HG02970 (cell line): Measurements from ENCODE around the gene BCL11A.
A peak's percentile ranks its signal among the peaks of the same experiment; 100 is the strongest.

Source experiments
- ATAC-seq: cut with Tn5 transposase; IDR thresholded peaks from one replicate; pipeline ENCODE4 v1.9.1; 2021; ENCODE audit warnings: mild to moderate bottlenecking, moderate library complexity, moderate number of reproducible peaks; ENCODE audit not compliant: unreplicated experiment, low FRiP score

BCL11A gene

DNA sequence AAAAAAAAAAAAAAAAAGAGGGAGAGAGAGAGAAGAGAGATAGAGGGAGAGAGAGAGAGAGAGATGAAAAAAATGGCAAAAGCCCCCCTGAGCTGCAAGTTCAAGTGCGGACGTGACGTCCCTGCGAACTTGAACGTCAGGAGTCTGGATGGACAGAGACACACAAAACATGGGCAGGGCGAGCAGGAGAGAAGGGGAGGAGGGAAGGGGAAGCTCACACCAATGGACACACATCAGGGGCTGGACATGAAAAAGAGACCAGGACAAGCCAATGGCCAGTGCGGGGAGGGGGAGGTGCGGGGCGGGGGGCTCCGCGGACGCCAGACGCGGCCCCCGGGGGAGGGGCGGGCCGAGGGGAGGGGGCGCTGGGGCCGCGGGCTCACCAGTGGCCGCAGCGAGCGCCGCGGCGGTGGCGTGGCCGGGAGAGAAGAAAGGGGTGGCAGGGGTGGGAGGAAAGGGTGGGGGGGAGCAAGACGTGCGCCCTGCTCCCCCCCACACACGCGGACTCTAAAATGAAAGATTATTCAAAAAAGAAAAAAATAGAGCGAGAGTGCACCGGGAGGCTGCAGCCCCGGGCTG is at the start of gene BCL11A:
Gene BCL11A, minus strand, starts transcription at position 160 of the 579 bp plus-strand sequence. CDS start 384 bp downstream, outside the sequence.
- ATAC-seq: no peak

DNA sequence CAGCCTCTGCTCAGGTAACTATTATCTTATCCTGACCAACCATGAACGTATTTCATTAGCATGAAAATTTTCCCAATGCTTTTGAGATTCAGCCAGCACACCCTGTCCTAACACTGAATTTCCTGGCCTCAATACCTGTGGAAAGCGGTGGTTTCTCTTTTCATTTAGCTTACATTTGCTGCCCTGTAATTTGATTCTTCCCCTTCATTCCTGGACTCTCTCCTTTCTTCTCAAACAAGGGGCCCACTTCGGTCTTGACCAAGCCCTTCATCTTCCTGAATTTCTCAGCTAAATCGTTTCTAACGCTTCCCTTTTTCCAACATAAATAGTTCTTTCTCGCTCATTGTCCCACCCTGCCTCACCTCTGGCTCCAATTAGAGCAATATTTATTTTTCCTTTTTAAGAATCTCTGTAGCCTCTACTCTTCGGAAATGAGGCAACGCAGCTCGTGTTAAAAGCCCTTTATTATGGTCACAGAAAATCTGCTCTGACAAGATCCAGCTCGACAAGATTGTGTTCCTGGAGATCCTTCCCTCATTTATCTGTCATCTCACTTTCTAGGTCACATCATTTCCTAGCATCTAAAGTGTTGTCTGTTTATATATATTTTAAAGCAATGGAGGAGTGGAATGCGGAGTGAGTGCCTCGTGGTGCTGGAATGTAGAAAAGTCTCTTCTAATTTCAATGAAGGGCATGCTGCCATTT is 49.5 kb upstream of the BCL11A start:
- no peak for ATAC-seq

DNA sequence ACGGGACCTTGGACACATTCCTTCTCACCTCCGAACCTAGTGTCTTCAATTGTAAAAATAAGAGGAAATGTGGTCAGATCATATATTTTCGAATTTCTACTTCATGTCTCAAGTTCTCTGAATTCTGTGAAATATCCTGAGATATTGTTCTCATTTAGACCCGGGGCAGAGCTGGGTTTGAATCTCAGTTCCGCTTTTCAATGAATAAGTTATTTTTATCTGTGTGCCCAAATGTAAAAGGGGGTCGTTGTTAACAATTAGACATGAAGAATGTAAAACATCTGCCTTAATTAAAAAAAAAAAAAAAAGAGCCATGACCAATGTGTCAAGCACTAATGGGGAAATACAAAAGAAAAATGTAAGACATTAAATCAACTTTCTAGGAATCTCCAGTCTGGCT is 48.9 kb upstream of the BCL11A start:
- ATAC-seq: no peak

DNA sequence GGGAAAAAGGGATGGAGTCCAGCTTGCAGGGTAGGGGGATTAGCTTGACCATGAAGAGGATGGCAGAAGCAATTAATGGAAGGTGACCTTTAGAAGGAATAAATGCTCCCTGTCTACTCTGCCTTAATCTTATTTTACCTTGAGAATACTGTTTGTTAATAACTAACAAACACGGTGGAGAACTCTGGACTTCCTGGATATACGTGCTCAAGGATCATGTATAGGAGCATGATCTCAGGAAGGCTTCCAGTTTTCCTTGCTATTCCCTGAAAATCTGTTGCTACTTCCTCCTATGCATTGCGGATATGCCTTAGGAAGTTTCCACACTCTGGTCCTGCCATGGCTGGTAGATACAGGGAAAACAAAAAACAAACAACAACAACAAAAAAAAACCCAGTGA is 44.8 kb upstream of the BCL11A start:
- ATAC-seq: no peak

DNA sequence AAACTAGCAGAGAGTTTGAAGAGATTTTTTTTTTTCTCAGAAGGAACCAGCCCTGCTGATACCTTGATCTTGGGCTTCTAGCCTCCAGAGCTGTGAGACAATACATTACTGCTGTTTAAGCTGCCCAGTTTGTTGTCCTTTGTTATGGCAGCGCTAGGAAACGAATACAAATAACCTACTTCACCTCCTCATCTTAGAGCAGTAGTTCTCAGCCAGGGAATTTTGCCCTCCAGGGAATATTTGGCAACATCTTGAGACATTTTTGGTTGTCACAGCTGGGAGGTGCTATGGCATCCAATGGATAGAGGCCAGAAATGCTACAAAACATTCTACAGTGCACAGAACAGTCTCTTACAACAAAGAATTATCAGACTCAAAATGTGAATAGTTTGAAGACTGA is 43.9 kb upstream of the BCL11A start:
- ATAC-seq: no peak

DNA sequence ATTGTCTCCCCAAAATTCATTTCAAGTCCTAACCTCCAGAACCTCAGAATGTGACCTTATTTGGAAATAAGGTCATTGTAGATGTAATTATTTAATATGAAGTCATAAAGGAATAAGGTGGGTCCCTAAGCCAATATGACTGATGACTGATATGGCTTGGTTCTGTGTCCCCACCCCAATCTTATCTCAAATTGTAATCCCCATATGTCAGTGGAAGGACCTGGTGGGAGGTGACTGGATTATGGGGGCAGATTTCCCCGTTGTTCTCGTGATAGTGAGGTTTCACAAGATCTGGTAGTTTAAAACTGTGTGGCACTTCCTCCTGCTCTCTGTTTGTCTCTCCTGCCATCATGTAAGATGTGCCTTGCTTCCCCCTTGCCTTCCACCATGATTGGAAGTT is 43.0 kb upstream of the BCL11A start:
- ATAC-seq: no peak

DNA sequence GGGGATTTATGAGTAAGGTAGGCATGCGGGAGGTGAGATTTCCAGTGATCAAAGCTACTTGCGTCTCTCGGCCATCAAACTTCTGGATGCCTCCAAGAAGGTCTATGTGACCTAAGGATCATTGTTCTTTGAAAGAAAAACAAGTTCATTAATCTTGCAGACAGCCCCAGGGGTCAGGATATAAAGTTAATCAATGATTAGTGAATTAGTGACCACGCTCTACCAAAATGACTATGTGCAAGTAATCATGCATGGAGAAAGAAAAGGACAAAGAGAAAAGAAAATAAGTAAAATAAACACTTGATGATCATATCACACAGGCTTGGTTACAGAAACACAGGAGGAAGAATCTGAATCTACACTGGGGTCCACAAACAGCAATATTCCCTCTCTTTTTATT is 42.5 kb upstream of the BCL11A start:
- no peak for ATAC-seq

DNA sequence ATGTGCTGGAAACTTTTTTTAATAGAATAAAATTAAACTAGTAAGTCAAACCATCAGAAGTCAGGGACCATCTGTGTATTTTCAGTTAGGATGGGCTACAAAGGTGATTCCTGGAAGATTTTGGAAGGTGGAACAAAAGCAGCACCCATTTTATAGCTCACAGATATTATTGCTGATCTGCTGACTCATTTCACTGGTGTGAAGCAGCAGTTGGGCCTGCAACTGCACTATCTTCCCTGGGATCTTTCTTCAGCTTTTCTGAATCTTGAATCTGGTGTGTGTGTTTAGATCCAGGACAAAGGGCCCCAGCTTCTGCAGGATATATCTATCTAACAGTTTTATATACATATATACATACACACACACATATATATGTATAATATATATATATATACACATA is 35.6 kb upstream of the BCL11A start:
- ATAC-seq: no peak

DNA sequence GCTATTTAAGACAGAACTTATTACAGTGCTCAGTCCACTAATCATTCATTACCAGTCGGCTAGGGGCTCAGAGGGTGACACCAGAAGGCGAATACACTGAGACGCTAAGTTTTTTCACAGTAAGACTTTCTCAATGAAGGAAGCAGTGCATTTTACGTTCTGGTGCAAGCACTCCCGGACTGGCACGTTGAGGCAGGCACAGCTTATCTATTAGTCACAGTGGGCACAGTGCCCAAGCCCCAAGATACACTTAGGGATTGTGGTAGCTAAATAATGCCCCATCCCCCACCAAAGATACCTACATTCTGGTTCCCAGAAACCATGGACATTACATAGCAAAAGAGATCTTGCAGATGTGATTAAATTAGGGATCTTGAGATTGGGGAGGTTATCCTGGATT is 32.6 kb upstream of the BCL11A start:
- no peak for ATAC-seq

DNA sequence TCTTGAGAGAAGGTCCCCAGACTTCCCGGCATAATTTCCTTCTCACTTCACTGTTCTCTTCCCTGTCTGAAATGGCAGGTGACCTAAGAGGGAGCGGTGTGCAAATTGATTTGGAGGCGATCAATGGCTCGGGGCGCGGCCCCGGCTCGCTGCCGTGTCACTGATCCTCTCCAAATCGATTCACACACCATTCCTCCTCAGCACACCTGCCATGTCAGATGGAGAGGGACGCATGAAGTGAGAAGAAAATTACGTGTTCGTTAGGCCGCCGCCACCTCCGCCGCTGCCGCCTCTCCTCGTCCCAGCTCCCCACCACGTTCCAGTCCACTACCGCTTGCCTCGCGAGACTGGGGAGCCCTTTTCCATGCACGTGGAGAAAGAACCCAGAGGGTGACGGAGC is 31.8 kb upstream of the BCL11A start:
- no peak for ATAC-seq

DNA sequence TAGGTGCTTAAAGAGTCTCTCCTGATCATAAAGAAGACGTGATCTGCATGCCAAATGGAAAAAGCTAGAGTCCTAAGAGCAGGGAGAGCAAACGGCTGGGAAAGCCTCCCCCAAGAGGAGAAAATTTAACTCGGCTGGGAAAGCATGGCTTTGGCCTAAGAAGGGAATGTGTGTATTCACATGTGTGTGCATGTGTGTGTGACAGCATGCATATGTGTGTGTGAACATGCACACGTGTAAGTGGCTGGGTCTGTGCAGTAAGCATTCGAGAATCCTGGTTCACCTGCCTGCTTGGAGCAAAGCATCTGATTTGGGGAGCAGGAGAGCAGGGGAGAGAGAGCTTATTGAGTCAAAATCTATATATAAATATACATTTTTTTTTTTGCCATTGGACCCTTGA is 30.1 kb upstream of the BCL11A start:
- ATAC-seq: no peak

DNA sequence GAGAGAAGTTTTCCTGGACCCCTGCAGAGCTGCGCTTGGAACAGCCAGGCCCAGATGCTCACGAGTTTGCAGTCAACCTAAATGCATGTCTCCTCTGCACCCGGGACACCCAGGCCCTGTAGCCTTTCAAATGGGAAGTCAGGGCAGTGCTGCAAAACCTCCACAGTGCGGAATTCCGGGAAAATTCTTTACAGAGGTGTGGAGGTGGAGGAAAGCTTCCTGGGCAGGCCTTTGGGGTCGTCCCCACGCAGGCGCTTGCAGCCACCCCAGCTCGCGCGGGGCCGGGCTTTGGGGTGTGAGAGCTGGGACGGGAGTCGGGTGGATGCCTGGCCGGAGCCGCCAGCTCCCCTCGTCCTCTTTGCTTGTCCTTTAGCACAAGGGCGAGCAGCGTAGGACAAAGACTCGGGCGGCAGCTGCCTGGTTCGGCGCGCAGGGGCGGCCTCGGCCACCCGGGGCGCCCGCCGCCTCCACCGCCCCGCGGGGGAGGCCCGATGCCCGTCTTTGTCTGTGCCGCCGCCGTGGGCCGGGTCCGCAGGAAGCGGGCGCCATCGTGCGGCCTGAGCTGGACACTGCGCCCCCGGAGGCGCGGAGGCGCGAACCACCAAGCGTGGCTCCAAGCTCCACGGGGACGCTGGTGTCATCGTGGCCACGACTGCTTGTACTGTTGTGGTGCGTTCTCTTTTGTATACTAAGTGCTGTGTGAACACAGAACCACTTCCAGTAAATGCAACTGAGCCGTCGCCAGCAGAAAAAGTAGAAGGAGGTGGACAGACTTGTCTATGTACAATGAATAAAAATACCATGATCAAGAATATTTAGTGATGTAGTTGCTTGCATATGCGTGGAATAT is 28.2 kb upstream of the BCL11A start:
- peak; percentile 85 for ATAC-seq

DNA sequence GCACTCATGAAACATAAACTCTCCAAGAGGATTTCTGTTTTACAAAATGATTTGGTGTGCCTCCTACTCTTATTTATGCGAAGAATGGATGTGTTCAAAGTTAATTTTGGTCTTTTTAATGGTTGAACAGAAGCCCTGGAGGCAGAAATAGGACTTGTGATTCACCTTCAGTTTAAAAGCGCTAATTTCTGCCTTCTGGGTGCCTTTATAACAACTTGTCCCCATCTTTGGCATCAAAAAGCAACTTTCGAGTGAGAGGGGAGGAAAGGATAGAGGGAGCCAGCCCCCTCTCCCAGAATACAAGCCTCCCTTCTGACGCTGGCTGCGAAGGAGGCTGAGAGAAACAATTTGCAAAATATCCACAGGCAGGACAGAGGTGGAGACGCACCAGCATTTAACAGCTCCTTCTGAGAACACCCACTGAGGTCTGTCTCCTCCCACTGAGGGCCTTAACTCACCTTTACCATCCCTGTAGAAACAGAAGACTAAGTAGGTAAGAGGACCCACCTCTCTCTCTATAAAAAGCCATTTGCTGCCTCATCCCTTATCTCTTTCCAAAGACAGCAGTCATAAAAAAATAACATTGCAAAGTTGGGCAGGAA is 24.3 kb upstream of the BCL11A start:
- no peak for ATAC-seq

DNA sequence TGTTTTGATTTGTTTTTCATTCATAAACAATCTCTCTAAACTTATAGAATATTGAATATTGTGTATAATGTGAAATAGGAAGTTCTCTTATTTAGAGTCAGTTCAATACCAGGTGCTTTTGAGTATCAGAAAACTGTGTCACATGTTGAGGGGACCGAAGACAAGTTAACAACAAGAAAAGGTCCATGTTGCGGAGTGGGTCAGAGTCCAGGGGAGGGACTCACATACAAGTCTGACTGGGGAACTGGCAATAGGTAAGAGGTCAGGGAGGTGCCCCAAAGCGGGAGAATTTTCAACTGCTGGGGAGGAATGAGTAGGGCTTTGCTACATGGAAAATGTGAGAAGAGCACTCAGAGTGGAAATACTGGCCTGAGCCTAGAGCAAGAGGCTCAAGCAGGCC is 19.8 kb upstream of the BCL11A start:
- no peak for ATAC-seq

DNA sequence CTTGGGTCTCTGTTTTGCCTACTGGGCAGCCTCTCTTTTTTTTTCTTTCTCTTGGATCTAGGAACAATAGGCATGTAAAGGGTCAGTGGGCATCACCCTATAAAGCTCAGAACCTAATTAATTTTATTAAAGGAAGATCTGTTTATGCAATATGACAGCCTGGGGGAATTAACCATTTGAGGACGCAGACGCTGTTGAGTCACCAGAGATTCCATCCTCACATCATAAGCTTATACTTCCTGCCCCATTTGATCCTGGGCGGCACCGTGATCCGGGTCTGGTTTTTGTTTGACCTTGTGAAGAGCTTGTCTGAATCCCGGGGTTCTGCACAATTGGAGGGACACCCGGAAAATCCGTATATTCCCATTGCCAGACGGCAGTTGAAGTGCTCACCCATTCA is 16.8 kb upstream of the BCL11A start:
- no peak for ATAC-seq

DNA sequence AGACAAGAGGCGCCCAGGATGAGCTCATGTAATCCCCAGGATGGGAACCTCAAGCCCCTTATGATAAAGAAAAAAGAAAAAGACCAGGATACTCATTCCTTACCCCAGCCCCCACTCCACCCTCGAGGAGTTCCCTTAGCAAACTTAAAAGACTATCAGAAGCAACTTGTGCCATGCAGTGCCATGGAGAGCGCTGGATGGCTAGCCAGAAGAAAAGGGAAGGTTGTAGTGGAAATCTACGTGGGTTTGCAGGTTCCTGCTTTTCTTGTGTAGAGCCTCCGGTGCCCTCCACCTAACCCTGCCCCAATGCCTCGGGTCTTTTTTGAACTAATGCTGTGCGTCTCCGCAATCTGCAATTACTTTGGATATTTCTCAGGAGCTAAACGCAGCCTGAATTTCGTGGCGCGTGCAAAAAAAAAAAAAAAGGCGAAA is 16.2 kb upstream of the BCL11A start:
- ATAC-seq: no peak

DNA sequence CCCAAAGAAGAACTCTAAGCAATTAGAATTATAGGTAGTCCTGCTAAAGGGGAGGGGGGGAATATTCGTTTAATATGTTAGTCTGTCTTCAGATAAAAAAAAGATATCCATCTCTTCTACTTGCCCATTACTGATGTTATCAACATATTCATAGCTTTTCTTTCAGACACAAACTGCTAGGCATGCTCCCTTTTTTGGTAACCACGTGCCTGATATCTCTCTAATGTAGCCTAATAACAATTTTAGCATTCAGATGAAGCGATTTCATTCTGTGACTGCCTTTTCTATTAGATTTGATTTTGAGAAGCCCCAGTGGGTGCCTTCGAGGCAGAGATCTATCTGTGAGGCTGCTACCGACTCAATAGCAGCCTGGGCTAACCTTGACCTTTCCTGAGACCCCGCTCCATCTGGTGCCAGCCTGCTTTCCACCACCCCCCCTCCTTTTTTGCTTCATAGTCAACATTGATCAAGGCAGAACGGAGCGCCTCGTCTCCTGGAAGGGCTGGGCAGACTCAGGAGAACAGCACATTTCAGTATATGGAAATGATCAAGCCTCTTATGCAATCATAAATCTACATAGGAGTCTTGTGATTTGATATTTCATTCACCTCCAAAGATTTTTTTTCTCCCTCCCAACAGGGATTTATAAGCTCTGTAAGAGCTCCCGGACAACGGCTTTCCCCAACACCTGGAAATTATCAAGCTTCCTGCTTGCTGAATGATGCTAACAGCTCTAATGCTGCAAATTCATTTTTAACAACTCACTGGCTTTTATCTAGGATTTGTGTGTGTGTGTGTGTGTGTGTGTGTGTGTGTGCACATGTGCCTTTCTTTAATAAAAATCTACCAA is 14.7 kb upstream of the BCL11A start:
- no peak for ATAC-seq

DNA sequence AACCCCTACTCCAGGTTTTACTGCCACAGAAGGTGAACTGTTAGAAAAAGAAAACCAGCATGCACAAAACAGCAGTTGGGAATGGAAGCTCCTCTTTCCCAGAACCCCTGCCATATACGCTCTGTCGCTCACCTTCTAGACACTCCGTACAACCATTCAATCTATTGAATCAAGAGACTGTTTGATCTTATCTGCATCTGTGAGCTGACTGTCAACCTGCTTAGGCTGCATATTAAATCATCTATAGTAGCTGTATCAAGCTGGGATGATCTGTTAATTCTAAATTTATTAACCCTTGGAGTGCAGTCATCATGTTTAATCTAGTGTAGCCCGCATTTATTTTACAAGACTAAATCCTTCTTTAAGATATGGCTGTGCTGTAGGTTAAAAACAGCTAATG is 13.6 kb upstream of the BCL11A start:
- ATAC-seq: no peak

DNA sequence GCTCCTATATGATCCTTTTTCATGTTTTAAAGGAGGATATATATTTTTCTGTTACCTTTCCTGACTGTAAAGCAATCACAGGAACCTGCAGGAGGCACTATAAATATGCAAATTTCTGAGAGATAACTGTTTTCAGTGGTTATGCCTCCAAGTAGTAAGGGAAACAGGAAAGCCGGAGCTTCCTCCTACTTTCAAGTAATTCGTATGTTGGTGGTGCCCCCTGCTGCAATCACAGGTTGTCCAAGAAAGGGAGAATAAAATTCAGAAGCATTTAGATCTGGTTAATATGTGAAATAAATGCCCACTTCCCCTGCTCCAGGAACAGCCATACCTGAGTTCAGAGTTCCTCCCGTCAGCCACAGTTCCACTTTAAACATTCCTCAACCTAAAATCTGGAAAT is 12.0 kb upstream of the BCL11A start:
- no peak for ATAC-seq
